ENCODE data around the gene S100A7A.

Gene S100A7A

GRCh38 chr1:153415850-153416570 lies at the start of gene S100A7A:
S100A7A (plus strand) TSS chr1:153416520; CDS start chr1:153418083, 1,563 bp downstream.
- POLR2A ChIA-PET, result no interaction called here
- TF ChIP-seq CTCF (IDR thresholded peaks at IDR 0.05; ENCODE audit: control extremely low read depth, extremely low read depth, low read depth, missing control alignments), result no peak
- CTCF ChIA-PET, result no interaction called here
- no peak for DNase-seq (ENCODE audit: extremely low spot score)

- ChIA-PET CTCF (interaction anchor here (1.0 to 3.0 kb wide), 3 partner anchors 8 to 128 kb away, joined by 4 to 13 read pairs (median 12); partner anchors contain the start of gene S100A12), POLR2A (no interaction called here)
- no peak for DNase-seq (ENCODE audit: extremely low spot score)
- no peak for TF ChIP-seq CTCF (IDR thresholded peaks at IDR 0.05; ENCODE audit: control extremely low read depth, extremely low read depth, low read depth, missing control alignments)
Observed at GRCh38 chr1:153367090-153367489, 49.2 kb upstream of the S100A7A start.

GRCh38 chr1:153368495-153368894 lies 47.8 kb upstream of the S100A7A start:
- ChIA-PET CTCF (no interaction called here), POLR2A (no interaction called here)
- no peak for TF ChIP-seq CTCF (IDR thresholded peaks at IDR 0.05; ENCODE audit: control extremely low read depth, extremely low read depth, low read depth, missing control alignments)
- no peak for DNase-seq (ENCODE audit: extremely low spot score)

GRCh38 chr1:153370146-153370545 lies 46.2 kb upstream of the S100A7A start:
- no peak for TF ChIP-seq CTCF (IDR thresholded peaks at IDR 0.05; ENCODE audit: control extremely low read depth, extremely low read depth, low read depth, missing control alignments)
- ChIA-PET CTCF (no interaction called here), POLR2A (no interaction called here)
- DNase-seq (ENCODE audit: extremely low spot score), result no peak

GRCh38 chr1:153371231-153371630 lies 45.1 kb upstream of the S100A7A start:
- no peak for DNase-seq (ENCODE audit: extremely low spot score)
- ChIA-PET CTCF (no interaction called here), POLR2A (no interaction called here)

GRCh38 chr1:153372571-153372970 lies 43.7 kb upstream of the S100A7A start:
- TF ChIP-seq CTCF (IDR thresholded peaks at IDR 0.05; ENCODE audit: control extremely low read depth, extremely low read depth, low read depth, missing control alignments), result no peak
- ChIA-PET CTCF (interaction anchor here (0.9 to 1.5 kb wide), 3 partner anchors 17 to 20 kb away, joined by 3 to 5 read pairs (median 4); no protein-coding TSS in a partner anchor), POLR2A (no interaction called here)
- no peak for DNase-seq (ENCODE audit: extremely low spot score)

More at GRCh38 chr1:153371231-153371630, 45.1 kb upstream of the S100A7A start:
- no peak for TF ChIP-seq CTCF (IDR thresholded peaks at IDR 0.05; ENCODE audit: control extremely low read depth, extremely low read depth, low read depth, missing control alignments)

Data from GM10248 (cell line).